ENCODE results near the gene ZKSCAN7. TPM values are rescaled to one million over a fixed set of nuclear protein-coding genes. Genes with fewer than 3 reads are reported as not detected.

ZKSCAN7 gene
- total and polyA plus RNA-seq, 2 donors (not counting 3 experiments of a cell fraction or from before 2014, with no cell fraction given), result 0.75 to 1.9 TPM

DNA sequence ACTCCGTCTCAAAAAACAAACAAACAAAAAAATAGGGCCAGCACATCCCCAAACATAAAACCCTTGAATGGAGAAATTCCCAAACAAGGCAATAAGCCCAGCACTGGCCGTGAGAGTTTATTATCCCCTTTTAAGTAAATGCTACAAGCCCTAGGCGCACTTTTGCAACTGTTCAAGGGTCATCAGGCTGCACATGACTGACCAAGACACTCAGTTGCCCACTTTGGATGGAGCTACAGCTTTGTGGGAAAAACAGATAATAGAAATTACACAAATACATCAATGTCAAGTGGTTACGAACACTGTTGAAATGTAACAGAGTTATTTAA, 43.8 kb upstream of the ZKSCAN7 start:
- dilution Hi-C loops (cut with MboI; ENCODE audit: extremely low pct_ligation_motif_present, low sequenced_read_pairs) (no loop called here), intact Hi-C loops (cut with micrococcal nuclease) (loop anchor here (10.0 kb wide), 2 partner anchors 114 to 1174 kb away; partner anchors contain the start of genes SACM1L and ZNF197)
- no peaks in the 10 kb centered on the region for H4K20me1 ChIP-seq (replicated peaks; ENCODE audit: control insufficient read depth, extremely low read depth, insufficient read depth, low read length)
- no peaks in the 10 kb centered on the region for H3K36me3 ChIP-seq (ENCODE audit: control insufficient read depth in 2 of 2, extremely low read depth in 1 of 2, insufficient read depth in 2 of 2, low read length in 2 of 2)
- H3K4me1 ChIP-seq (ENCODE audit: control insufficient read depth, extremely low read depth, insufficient read depth, low read length), result peaks cover 13% of the 10 kb centered on the region
- H3K27ac ChIP-seq (ENCODE audit: insufficient read depth, low read depth, low read length), result peak overlapping the region; percentile 60
- H3K9ac ChIP-seq (replicated peaks; ENCODE audit: extremely low read depth, insufficient read depth, low read length), result peak overlapping the region; percentile 94
- H3K27me3 ChIP-seq (ENCODE audit: control insufficient read depth in 2 of 2, insufficient read depth in 2 of 2, low read length in 2 of 2), result peaks cover 0 to 2% of the 10 kb centered on the region in 2 experiments
- ChIA-PET POLR2A (no interaction called here), CTCF (interaction anchor here (0.7 to 2.3 kb wide), 3 partner anchors 18 to 188 kb away, joined by 3 to 8 read pairs (median 3); no protein-coding TSS in a partner anchor)
- peak overlapping the region; percentile 81 for H3K4me2 ChIP-seq (ENCODE audit: insufficient read depth, low read length)
- BruUV-seq (replicated peaks), result no TSS peak
- no peaks in the 10 kb centered on the region for H3K9me1 ChIP-seq (replicated peaks; ENCODE audit: control insufficient read depth, extremely low read depth, insufficient read depth, low read length)
- H2AFZ ChIP-seq (ENCODE audit: low read depth, low read length), result peak overlapping the region; percentile 98
- TF ChIP-seq POLR2A (IDR thresholded peaks at IDR 0.05; ENCODE audit: low read depth, low read length), result no peak
- no peak for TF ChIP-seq MAX (IDR thresholded peaks at IDR 0.05; ENCODE audit: insufficient read depth, insufficient read length)
- no peak for TF ChIP-seq MYC (IDR thresholded peaks at IDR 0.05; ENCODE audit: low read depth, low read length)
- no peak for TF ChIP-seq EZH2 (IDR thresholded peaks at IDR 0.05; ENCODE audit: borderline replicate concordance, low read depth, low read length, severe bottlenecking)
- TF ChIP-seq POLR2AphosphoS5 (IDR thresholded peaks at IDR 0.05; ENCODE audit: insufficient read depth, low read depth, low read length), result no peak
- TF ChIP-seq, protein P1, sequence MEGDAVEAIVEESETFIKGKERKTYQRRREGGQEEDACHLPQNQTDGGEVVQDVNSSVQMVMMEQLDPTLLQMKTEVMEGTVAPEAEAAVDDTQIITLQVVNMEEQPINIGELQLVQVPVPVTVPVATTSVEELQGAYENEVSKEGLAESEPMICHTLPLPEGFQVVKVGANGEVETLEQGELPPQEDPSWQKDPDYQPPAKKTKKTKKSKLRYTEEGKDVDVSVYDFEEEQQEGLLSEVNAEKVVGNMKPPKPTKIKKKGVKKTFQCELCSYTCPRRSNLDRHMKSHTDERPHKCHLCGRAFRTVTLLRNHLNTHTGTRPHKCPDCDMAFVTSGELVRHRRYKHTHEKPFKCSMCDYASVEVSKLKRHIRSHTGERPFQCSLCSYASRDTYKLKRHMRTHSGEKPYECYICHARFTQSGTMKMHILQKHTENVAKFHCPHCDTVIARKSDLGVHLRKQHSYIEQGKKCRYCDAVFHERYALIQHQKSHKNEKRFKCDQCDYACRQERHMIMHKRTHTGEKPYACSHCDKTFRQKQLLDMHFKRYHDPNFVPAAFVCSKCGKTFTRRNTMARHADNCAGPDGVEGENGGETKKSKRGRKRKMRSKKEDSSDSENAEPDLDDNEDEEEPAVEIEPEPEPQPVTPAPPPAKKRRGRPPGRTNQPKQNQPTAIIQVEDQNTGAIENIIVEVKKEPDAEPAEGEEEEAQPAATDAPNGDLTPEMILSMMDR (IDR thresholded peaks at IDR 0.05; ENCODE audit: extremely low read depth in 1 of 2, insufficient read depth in 1 of 2, low read depth in 1 of 2, low read length in 2 of 2), result no peak
- TF ChIP-seq JUN (IDR thresholded peaks at IDR 0.05; ENCODE audit: borderline replicate concordance, insufficient read depth, insufficient read length, low read depth), result no peak
- TF ChIP-seq FOS (IDR thresholded peaks at IDR 0.05; ENCODE audit: borderline replicate concordance, insufficient read depth, low read length), result no peak
- TF ChIP-seq GATA2 (IDR thresholded peaks at IDR 0.05; ENCODE audit: insufficient read depth, insufficient read length, low read depth, low read length), result no peak
- H3K9me3 ChIP-seq (replicated peaks; ENCODE audit: control insufficient read depth, insufficient read depth, low read length), result no peaks in the 10 kb centered on the region
- DNase-seq (ENCODE audit: low read depth, low spot score) (peak; percentile 12), FAIRE-seq (no peak)
- peak overlapping the region; percentile 68 to 80 (median 80) for H3K4me3 ChIP-seq (replicated peaks in 1 of 3; ENCODE audit: insufficient read depth in 1 of 3, low read depth in 1 of 3, low read length in 3 of 3)
- peaks cover 31% of the 10 kb centered on the region for H3K79me2 ChIP-seq (ENCODE audit: control insufficient read depth, insufficient read depth, low read length)
